ENCODE measurements around the gene CIAO2A. TPM values are rescaled to one million over a fixed set of nuclear protein-coding genes. Genes with fewer than 3 reads are reported as not detected.

Gene CIAO2A
- polyA plus RNA-seq, 1 donor (not counting 4 experiments of a cell fraction or from before 2014, with no cell fraction given): 111 TPM

- no peak overlapping the region for H2AFZ ChIP-seq (ENCODE audit: control insufficient read depth, low read length)
- no peaks in the 10 kb centered on the region for H3K36me3 ChIP-seq (ENCODE audit: control insufficient read depth in 2 of 2, extremely low read depth in 1 of 2, insufficient read depth in 2 of 2, low read length in 2 of 2)
- dilution Hi-C loops (cut with MboI; ENCODE audit: extremely low pct_ligation_motif_present, low sequenced_read_pairs): no loop called here
- no peak overlapping the region for H3K4me2 ChIP-seq (ENCODE audit: control insufficient read depth, extremely low read depth, insufficient read depth, low read depth, low read length)
- H3K27me3 ChIP-seq (ENCODE audit: control insufficient read depth, extremely low read depth, insufficient read depth, low read length): no peaks in the 10 kb centered on the region
- H4K20me1 ChIP-seq (ENCODE audit: control insufficient read depth, extremely low read depth, insufficient read depth, low read length): no peaks in the 10 kb centered on the region
- no peak for FAIRE-seq
- TF ChIP-seq EZH2 (IDR thresholded peaks at IDR 0.05; ENCODE audit: low read length) (no peak), CTCF (optimal IDR thresholded peaks at IDR 0.05 in 1 of 3, IDR thresholded peaks at IDR 0.05 in 1 of 3, conservative IDR thresholded peaks at IDR 0.05 in 1 of 3; ENCODE audit: extremely low read depth in 1 of 3, insufficient read depth in 2 of 3, low read length in 3 of 3) (no peak)
- no peak overlapping the region for H3K27ac ChIP-seq (ENCODE audit: control insufficient read depth, insufficient read depth, low read length)
- no peak overlapping the region for H3K4me3 ChIP-seq (ENCODE audit: control insufficient read depth in 2 of 3, extremely low read depth in 1 of 3, insufficient read depth in 2 of 3, low read depth in 1 of 3, low read length in 3 of 3)
- no peaks in the 10 kb centered on the region for H3K9me1 ChIP-seq (ENCODE audit: control insufficient read depth, extremely low read depth, insufficient read depth, low read length)
- no peaks in the 10 kb centered on the region for H3K9me3 ChIP-seq (ENCODE audit: control insufficient read depth, low read depth, low read length)
- no peak for DNase-seq (ENCODE audit: low read depth, low spot score)
- H3K79me2 ChIP-seq (ENCODE audit: control insufficient read depth, insufficient read depth, low read length): no peaks in the 10 kb centered on the region
- H3K9ac ChIP-seq (ENCODE audit: control insufficient read depth, extremely low read depth, insufficient read depth, low read length): no peak overlapping the region
- H3K4me1 ChIP-seq (ENCODE audit: control insufficient read depth, extremely low read depth, insufficient read depth, low read length): no peaks in the 10 kb centered on the region
These were observed 61.3 kb downstream of the CIAO2A start for GRCh38 chr15:64032329-64032728.

GRCh38 chr15:64030123-64030522 lies 63.5 kb downstream of the CIAO2A start:
- no peaks in the 10 kb centered on the region for H3K36me3 ChIP-seq (ENCODE audit: control insufficient read depth in 2 of 2, extremely low read depth in 1 of 2, insufficient read depth in 2 of 2, low read length in 2 of 2)
- dilution Hi-C loops (cut with MboI; ENCODE audit: extremely low pct_ligation_motif_present, low sequenced_read_pairs): no loop called here
- no peaks in the 10 kb centered on the region for H3K9me1 ChIP-seq (ENCODE audit: control insufficient read depth, extremely low read depth, insufficient read depth, low read length)
- DNase-seq (ENCODE audit: low read depth, low spot score) (no peak), FAIRE-seq (no peak)
- H3K27me3 ChIP-seq (ENCODE audit: control insufficient read depth, extremely low read depth, insufficient read depth, low read length): no peaks in the 10 kb centered on the region
- no peaks in the 10 kb centered on the region for H4K20me1 ChIP-seq (ENCODE audit: control insufficient read depth, extremely low read depth, insufficient read depth, low read length)
- no peak overlapping the region for H2AFZ ChIP-seq (ENCODE audit: control insufficient read depth, low read length)
- H3K27ac ChIP-seq (ENCODE audit: control insufficient read depth, insufficient read depth, low read length): no peak overlapping the region
- H3K4me2 ChIP-seq (ENCODE audit: control insufficient read depth, extremely low read depth, insufficient read depth, low read depth, low read length): no peak overlapping the region
- no peaks in the 10 kb centered on the region for H3K79me2 ChIP-seq (ENCODE audit: control insufficient read depth, insufficient read depth, low read length)
- no peaks in the 10 kb centered on the region for H3K4me1 ChIP-seq (ENCODE audit: control insufficient read depth, extremely low read depth, insufficient read depth, low read length)
- TF ChIP-seq CTCF (optimal IDR thresholded peaks at IDR 0.05 in 1 of 3, IDR thresholded peaks at IDR 0.05 in 1 of 3, conservative IDR thresholded peaks at IDR 0.05 in 1 of 3; ENCODE audit: extremely low read depth in 1 of 3, insufficient read depth in 2 of 3, low read length in 3 of 3) (no peak), EZH2 (IDR thresholded peaks at IDR 0.05; ENCODE audit: low read length) (no peak)
- H3K4me3 ChIP-seq (ENCODE audit: control insufficient read depth in 2 of 3, extremely low read depth in 1 of 3, insufficient read depth in 2 of 3, low read depth in 1 of 3, low read length in 3 of 3): no peak overlapping the region
- no peak overlapping the region for H3K9ac ChIP-seq (ENCODE audit: control insufficient read depth, extremely low read depth, insufficient read depth, low read length)
- no peaks in the 10 kb centered on the region for H3K9me3 ChIP-seq (ENCODE audit: control insufficient read depth, low read depth, low read length)

Data from keratinocyte (primary cell).